ENCODE measurements around the gene CHST8. TPM values are rescaled to one million over a fixed set of nuclear protein-coding genes. Genes with fewer than 3 reads are reported as not detected.

CHST8 gene
- total and polyA plus RNA-seq, 11 donors = 0.10 to 0.88 (median 0.22) TPM; not detected in 3

DNA sequence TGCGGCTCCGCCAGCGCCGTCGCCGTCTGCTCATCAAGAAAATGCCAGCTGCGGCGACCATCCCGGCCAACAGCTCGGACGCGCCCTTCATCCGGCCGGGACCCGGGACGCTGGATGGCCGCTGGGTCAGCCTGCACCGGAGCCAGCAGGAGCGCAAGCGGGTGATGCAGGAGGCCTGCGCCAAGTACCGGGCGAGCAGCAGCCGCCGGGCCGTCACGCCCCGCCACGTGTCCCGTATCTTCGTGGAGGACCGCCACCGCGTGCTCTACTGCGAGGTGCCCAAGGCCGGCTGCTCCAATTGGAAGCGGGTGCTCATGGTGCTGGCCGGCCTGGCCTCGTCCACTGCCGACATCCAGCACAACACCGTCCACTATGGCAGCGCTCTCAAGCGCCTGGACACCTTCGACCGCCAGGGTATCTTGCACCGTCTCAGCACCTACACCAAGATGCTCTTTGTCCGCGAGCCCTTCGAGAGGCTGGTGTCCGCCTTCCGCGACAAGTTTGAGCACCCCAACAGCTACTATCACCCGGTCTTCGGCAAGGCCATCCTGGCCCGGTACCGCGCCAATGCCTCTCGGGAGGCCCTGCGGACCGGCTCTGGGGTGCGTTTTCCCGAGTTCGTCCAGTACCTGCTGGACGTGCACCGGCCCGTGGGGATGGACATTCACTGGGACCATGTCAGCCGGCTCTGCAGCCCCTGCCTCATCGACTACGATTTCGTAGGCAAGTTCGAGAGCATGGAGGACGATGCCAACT lies 150.5 kb downstream of the CHST8 start:
- DNase-seq = no peak

DNA sequence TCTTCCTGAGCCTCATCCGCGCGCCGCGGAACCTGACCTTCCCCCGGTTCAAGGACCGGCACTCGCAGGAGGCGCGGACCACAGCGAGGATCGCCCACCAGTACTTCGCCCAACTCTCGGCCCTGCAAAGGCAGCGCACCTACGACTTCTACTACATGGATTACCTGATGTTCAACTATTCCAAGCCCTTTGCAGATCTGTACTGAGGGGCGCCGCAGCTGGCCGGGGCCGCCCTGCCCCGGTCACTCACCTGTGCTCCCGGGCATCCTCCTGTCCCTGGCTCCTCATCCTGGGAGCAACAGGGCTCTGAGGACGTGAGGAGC lies 151.1 kb downstream of the CHST8 start:
- H3K9me3 ChIP-seq = no peaks in the 10 kb centered on the region
- 91 to 95% (median 93%) methylated on average over 12 to 23 of the region's 23 CpGs for WGBS, 4 donors
- H3K27ac ChIP-seq = no peak overlapping the region
- no peaks in the 10 kb centered on the region for H3K36me3 ChIP-seq
- H3K4me3 ChIP-seq = no peak overlapping the region
- H3K4me1 ChIP-seq = peaks cover 0 to 2% (median 0%) of the 10 kb centered on the region in 12 donors
- DNase-seq (no peak), ATAC-seq (no peak)
- TF ChIP-seq, protein P1, sequence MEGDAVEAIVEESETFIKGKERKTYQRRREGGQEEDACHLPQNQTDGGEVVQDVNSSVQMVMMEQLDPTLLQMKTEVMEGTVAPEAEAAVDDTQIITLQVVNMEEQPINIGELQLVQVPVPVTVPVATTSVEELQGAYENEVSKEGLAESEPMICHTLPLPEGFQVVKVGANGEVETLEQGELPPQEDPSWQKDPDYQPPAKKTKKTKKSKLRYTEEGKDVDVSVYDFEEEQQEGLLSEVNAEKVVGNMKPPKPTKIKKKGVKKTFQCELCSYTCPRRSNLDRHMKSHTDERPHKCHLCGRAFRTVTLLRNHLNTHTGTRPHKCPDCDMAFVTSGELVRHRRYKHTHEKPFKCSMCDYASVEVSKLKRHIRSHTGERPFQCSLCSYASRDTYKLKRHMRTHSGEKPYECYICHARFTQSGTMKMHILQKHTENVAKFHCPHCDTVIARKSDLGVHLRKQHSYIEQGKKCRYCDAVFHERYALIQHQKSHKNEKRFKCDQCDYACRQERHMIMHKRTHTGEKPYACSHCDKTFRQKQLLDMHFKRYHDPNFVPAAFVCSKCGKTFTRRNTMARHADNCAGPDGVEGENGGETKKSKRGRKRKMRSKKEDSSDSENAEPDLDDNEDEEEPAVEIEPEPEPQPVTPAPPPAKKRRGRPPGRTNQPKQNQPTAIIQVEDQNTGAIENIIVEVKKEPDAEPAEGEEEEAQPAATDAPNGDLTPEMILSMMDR (IDR thresholded peaks at IDR 0.05) = no peak
- no peak for TF ChIP-seq POLR2A (IDR thresholded peaks at IDR 0.05)
- peaks cover 0 to 32% (median 2%) of the 10 kb centered on the region in 9 donors for H3K27me3 ChIP-seq
- intact Hi-C loops (cut with DNase I) = loop anchor here (2.0 to 10.0 kb wide), 7 partner anchors 340 to 942 kb away; no protein-coding TSS in a partner anchor

More for the DNA sequence above, 150.5 kb downstream of the CHST8 start:
- peaks cover 0 to 34% (median 2%) of the 10 kb centered on the region in 9 donors for H3K27me3 ChIP-seq
- no peaks in the 10 kb centered on the region for H3K9me3 ChIP-seq
- no peak for TF ChIP-seq POLR2A (IDR thresholded peaks at IDR 0.05)
- TF ChIP-seq, protein P1 (IDR thresholded peaks at IDR 0.05) = no peak
- H3K4me1 ChIP-seq = no peaks in the 10 kb centered on the region
- ATAC-seq = no peak
- H3K36me3 ChIP-seq = no peaks in the 10 kb centered on the region
- H3K27ac ChIP-seq = no peak overlapping the region
- 93 to 96% (median 94%) methylated on average over 55 to 72 of the region's 72 CpGs for WGBS, 4 donors
- no peak overlapping the region for H3K4me3 ChIP-seq
- intact Hi-C loops (cut with DNase I) = loop anchor here (2.0 to 10.0 kb wide), 7 partner anchors 339 to 943 kb away; no protein-coding TSS in a partner anchor

DNA sequence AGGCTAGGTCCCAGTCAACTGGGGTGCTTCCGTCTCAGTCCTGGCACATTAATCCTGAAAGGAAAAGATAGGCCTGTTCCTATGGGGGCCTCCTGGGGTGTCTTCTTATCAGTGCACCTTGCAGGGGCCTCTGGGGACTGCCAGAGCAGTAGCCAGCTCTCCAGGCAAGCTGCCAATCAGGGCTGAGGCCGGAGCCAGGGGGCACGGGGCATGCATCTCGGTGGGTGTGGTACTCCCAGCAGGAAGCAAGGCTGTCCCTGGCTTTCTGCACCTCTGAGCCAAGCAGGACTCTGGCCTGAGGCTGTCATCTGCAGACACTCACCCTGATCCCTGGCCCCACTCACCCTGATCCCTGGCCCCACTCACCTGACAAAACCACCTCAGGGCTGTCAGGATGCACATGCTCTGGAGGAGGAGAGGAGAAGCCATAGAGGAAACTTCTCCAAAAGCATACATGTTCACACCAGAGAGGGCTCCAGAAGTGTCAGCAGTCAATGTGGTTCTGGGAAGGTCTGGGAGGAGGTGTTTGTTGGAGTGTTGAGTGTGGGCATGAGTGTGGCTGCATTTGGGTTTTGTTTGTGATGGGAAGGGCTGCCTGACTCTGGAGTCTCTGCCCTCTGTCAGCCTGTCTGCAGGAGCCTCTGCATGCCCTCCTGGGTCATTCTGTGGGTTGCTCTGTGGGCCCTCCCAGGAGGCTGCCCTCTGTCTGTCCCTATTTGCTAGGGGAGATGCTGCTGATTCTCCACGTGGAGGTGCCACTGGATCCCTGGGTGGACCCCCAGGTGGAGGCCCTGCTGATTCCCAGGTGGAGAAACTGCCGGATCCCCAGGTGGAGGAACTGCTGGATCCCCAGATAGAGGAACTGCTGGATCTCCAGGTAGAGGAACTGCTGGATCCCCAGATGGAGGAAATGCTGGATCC lies 152.2 kb downstream of the CHST8 start:
- Histone ChIP-seq H3K27ac (no peak overlapping the region), H3K27me3 (peaks cover 0 to 36% (median 8%) of the 10 kb centered on the region in 9 donors), H3K4me1 (peaks cover 0 to 10% (median 0%) of the 10 kb centered on the region in 12 donors), H3K36me3 (no peaks in the 10 kb centered on the region), H3K9me3 (no peaks in the 10 kb centered on the region), H3K4me3 (no peak overlapping the region)
- intact Hi-C loops (cut with DNase I) = loop anchor here (2.0 to 10.0 kb wide), 7 partner anchors 341 to 941 kb away; no protein-coding TSS in a partner anchor
- DNase-seq (no peak), ATAC-seq (no peak)
- 32 to 63% (median 35%) methylated on average over 2 to 6 of the region's 6 CpGs for WGBS, 4 donors
- no peak for TF ChIP-seq POLR2A (IDR thresholded peaks at IDR 0.05)
- TF ChIP-seq, protein P1 (IDR thresholded peaks at IDR 0.05) = no peak

DNA sequence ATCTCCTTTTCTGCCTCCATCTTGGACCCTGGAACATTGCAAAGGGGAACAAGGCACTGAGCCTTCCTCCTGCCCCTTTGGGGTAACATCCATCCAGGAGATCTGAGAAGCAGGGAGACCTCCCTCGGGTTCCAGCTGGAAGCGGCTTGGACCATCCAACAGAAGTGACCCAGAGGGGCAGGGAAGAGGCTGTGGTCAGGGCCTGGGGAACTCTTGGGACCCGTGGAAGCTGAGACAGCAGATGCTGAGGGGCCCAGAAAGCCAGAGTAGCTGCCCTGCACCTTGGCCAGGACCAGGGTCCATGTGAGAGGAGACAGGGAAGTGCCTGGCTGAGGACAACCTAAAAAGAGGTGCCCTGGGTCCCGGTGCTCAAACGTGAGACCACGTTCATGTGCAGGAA lies 153.0 kb downstream of the CHST8 start:
- Histone ChIP-seq H3K4me3 (no peak overlapping the region), H3K9me3 (no peaks in the 10 kb centered on the region), H3K27me3 (peaks cover 0 to 38% (median 12%) of the 10 kb centered on the region in 9 donors), H3K4me1 (peaks cover 0 to 10% (median 0%) of the 10 kb centered on the region in 12 donors), H3K36me3 (no peaks in the 10 kb centered on the region), H3K27ac (no peak overlapping the region)
- WGBS, 4 donors = 68 to 79% (median 75%) methylated on average over 6 of the region's 6 CpGs
- intact Hi-C loops (cut with DNase I) = loop anchor here (5.0 to 10.0 kb wide), 8 partner anchors 223 to 940 kb away; no protein-coding TSS in a partner anchor
- no peak for TF ChIP-seq POLR2A (IDR thresholded peaks at IDR 0.05)
- TF ChIP-seq, protein P1 (IDR thresholded peaks at IDR 0.05) = no peak
- ATAC-seq (no peak), DNase-seq (no peak)
